ENCODE data around the gene CNKSR2. TPM values are rescaled to one million over a fixed set of nuclear protein-coding genes. Genes with fewer than 3 reads are reported as not detected.

CNKSR2 gene
- total RNA-seq, 1 donor from 2014 or later: 7.2 TPM

GRCh38 chrX:21559417-21559816 lies 185.2 kb downstream of the CNKSR2 start:
- Histone ChIP-seq H3K4me1 (no peaks in the 10 kb centered on the region), H3K9me3 (no peaks in the 10 kb centered on the region), H3K4me3 (no peak overlapping the region), H3K27ac (no peak overlapping the region), H3K27me3 (no peaks in the 10 kb centered on the region), H3K36me3 (no peaks in the 10 kb centered on the region)
- no peak for TF ChIP-seq CTCF (IDR thresholded peaks at IDR 0.05)
- DNase-seq (no peak), ATAC-seq (no peak)
- intact Hi-C loops (cut with DNase I): no loop called here

- intact Hi-C loops (cut with DNase I): no loop called here
- H3K4me3 ChIP-seq: no peak overlapping the region
- DNase-seq (no peak), ATAC-seq (no peak)
- no peaks in the 10 kb centered on the region for H3K9me3 ChIP-seq
- no peaks in the 10 kb centered on the region for H3K4me1 ChIP-seq
- no peak overlapping the region for H3K27ac ChIP-seq
- TF ChIP-seq CTCF (IDR thresholded peaks at IDR 0.05): no peak
- H3K36me3 ChIP-seq: no peaks in the 10 kb centered on the region
- H3K27me3 ChIP-seq: no peaks in the 10 kb centered on the region
Observed at GRCh38 chrX:21565025-21565424, 190.8 kb downstream of the CNKSR2 start.

- Histone ChIP-seq H3K36me3 (no peaks in the 10 kb centered on the region), H3K4me1 (no peaks in the 10 kb centered on the region), H3K9me3 (no peaks in the 10 kb centered on the region), H3K27me3 (no peaks in the 10 kb centered on the region), H3K27ac (no peak overlapping the region), H3K4me3 (no peak overlapping the region)
- no peak for TF ChIP-seq CTCF (IDR thresholded peaks at IDR 0.05)
- ATAC-seq: no peak
- intact Hi-C loops (cut with DNase I): no loop called here
- DNase-seq: no peak
Observed at GRCh38 chrX:21574793-21575192, 200.6 kb downstream of the CNKSR2 start.

- Histone ChIP-seq H3K36me3 (no peaks in the 10 kb centered on the region), H3K9me3 (no peaks in the 10 kb centered on the region), H3K4me1 (no peaks in the 10 kb centered on the region), H3K27ac (no peak overlapping the region), H3K4me3 (no peak overlapping the region), H3K27me3 (no peaks in the 10 kb centered on the region)
- no peak for TF ChIP-seq CTCF (IDR thresholded peaks at IDR 0.05)
- intact Hi-C loops (cut with DNase I): no loop called here
- no peak for ATAC-seq
- no peak for DNase-seq
Observed at GRCh38 chrX:21581479-21581878, 207.3 kb downstream of the CNKSR2 start.

- ATAC-seq: no peak
- no peak for DNase-seq
- no peak overlapping the region for H3K27ac ChIP-seq
Observed at GRCh38 chrX:21586001-21586400, 211.8 kb downstream of the CNKSR2 start.

More at GRCh38 chrX:21586001-21586400, 211.8 kb downstream of the CNKSR2 start:
- no peaks in the 10 kb centered on the region for H3K36me3 ChIP-seq
- H3K27me3 ChIP-seq: no peaks in the 10 kb centered on the region
- no peaks in the 10 kb centered on the region for H3K4me1 ChIP-seq
- TF ChIP-seq CTCF (IDR thresholded peaks at IDR 0.05): no peak
- no peak overlapping the region for H3K4me3 ChIP-seq
- no peaks in the 10 kb centered on the region for H3K9me3 ChIP-seq
- intact Hi-C loops (cut with DNase I): no loop called here
